IPS-18c (cell line): ENCODE measurements around the gene OR5AC2.
A peak's percentile ranks its signal among the peaks of the same experiment; 100 is the strongest.

Experiments used
- H3K4me3 ChIP-seq: 2 replicates; pipeline ENCODE4 v1.7.0; 2013; ENCODE audit warnings: low read depth, mild to moderate bottlenecking, low read length, moderate library complexity; ENCODE audit not compliant: insufficient read depth
- H3K9me3 ChIP-seq: one replicate; pipeline ENCODE4 v1.6.1; 2013; ENCODE audit warnings: mild to moderate bottlenecking, low read length, moderate library complexity; ENCODE audit not compliant: control insufficient read depth, insufficient read depth

Gene OR5AC2, protein sequence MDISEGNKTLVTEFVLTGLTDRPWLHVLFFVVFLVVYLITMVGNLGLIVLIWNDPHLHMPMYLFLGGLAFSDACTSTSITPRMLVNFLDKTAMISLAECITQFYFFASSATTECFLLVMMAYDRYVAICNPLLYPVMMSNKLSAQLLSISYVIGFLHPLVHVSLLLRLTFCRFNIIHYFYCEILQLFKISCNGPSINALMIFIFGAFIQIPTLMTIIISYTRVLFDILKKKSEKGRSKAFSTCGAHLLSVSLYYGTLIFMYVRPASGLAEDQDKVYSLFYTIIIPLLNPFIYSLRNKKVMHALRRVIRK

DNA sequence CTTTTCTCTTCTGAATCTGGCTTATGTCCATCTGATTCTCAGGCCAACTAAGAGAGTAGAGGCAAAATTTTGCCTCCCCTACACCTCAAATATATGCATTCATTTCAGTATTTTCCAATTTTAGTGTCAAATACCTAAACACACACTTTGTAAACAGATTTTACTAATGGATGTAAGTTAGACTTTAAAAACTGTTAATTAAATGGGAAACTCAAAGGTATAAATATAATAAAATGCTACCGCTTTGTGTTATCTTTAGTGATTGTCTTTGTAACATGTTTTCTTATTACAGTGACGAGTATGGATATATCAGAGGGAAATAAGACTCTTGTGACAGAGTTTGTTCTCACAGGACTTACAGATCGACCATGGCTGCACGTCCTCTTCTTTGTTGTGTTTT is at the start of gene OR5AC2:
Gene OR5AC2, plus strand, starts transcription at position 301 of the 400 bp plus-strand sequence. Its CDS starts 0 bp downstream, at position 301.
- no peak within 1 kb of the TSS for H3K4me3 ChIP-seq
- no peaks in the 10 kb centered on the region for H3K9me3 ChIP-seq

DNA sequence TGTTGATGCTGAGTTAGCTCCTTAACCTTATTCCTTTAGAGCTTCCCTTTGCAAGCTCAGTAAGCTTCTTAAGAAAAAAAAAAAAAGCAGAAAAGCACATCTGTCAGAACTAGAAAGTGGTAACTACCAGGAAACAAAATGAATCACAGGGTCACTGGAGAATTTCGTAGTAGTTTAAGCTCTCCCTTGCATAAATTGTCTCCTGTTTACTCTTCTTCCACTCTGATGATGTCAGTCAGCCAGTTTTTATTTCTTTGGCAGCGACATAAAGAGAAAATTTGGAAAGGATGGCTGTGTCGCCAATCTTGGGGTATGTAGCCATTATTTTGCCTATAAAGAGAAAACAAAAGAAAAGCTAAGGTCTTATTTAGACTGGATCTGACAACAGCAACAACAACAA is 48.7 kb upstream of the OR5AC2 start:
- H3K4me3 ChIP-seq = no peak overlapping the region
- H3K9me3 ChIP-seq = no peaks in the 10 kb centered on the region

- H3K4me3 ChIP-seq = no peak overlapping the region
Measured at GRCh38 chr3:98038876-98039275, 48.1 kb upstream of the OR5AC2 start.

GRCh38 chr3:98039322-98040024 is 47.5 kb upstream of the OR5AC2 start:
- Histone ChIP-seq H3K9me3 (no peaks in the 10 kb centered on the region), H3K4me3 (peak overlapping the region; percentile 39; the same call in 1 of the 2 replicates)

More at GRCh38 chr3:98038876-98039275, 48.1 kb upstream of the OR5AC2 start:
- H3K9me3 ChIP-seq = no peaks in the 10 kb centered on the region

GRCh38 chr3:98041350-98041749 is 45.6 kb upstream of the OR5AC2 start:
- H3K9me3 ChIP-seq = no peaks in the 10 kb centered on the region
- H3K4me3 ChIP-seq = no peak overlapping the region

GRCh38 chr3:98048586-98048985 is 38.4 kb upstream of the OR5AC2 start:
- no peak overlapping the region for H3K4me3 ChIP-seq
- H3K9me3 ChIP-seq = no peaks in the 10 kb centered on the region

DNA sequence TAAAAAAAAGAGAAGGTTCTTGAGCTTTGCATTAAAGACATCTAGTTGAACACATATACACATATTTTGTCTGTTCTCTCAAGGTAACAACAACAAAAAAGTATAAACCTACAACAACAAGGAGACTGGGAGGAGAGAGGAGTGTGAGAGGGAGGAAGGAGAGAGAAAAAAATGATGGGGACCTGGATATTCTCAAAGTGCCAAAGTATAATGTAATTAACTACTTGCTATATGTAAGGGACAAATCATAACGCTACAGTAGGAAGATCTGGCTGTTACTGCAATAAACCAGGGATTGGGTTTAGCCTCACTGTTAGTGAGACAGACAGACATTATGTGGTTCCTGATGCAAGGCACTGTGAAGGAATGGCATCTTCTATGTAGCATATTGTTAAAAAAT is 37.7 kb upstream of the OR5AC2 start:
- no peaks in the 10 kb centered on the region for H3K9me3 ChIP-seq
- no peak overlapping the region for H3K4me3 ChIP-seq

DNA sequence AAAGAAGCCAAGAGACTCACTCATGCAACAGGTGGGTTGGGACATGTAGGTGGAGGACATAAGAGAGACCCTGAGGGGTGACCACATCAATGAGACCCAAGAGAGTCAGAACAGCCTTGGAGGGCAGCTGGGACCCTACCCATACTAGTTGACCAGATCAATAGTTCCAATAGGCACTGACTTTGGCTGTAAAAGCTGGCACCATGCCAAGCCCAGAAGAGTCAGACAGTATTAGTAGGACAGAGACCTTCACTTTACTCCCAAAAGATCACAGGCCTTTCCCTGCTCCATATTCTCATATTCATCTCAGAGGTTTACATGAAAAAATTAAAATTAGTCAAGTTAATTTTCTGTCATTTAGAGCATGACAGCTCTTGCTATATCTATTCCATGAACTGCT is 30.9 kb upstream of the OR5AC2 start:
- no peaks in the 10 kb centered on the region for H3K9me3 ChIP-seq
- no peak overlapping the region for H3K4me3 ChIP-seq

GRCh38 chr3:98057631-98058030 is 29.3 kb upstream of the OR5AC2 start:
- Histone ChIP-seq H3K9me3 (no peaks in the 10 kb centered on the region), H3K4me3 (no peak overlapping the region)

- H3K4me3 ChIP-seq = no peak overlapping the region
- H3K9me3 ChIP-seq = no peaks in the 10 kb centered on the region
Measured at GRCh38 chr3:98058244-98058960, 28.6 kb upstream of the OR5AC2 start.

GRCh38 chr3:98068824-98069223 is 18.1 kb upstream of the OR5AC2 start:
- Histone ChIP-seq H3K4me3 (no peak overlapping the region), H3K9me3 (no peaks in the 10 kb centered on the region)

DNA sequence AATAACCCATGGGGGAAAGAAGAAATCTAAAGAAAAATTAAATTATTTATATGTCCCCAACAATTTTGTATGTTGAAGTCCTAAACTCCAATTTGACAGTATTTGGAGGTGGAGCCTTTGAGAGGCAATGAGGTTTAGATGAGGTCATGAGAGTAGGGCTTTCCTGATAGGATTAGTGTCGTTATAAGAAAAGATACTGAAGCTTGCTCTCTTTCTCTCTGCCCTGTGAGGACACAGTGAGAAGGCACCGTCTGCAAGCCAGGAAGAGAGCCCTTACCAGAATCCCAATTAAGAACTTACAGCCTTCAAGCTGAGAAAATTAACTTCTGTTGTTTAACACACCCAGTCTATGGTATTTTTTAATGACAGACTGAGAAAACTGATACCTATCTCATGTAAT is 16.1 kb upstream of the OR5AC2 start:
- no peaks in the 10 kb centered on the region for H3K9me3 ChIP-seq

GRCh38 chr3:98073486-98073885 is 13.5 kb upstream of the OR5AC2 start:
- Histone ChIP-seq H3K4me3 (no peak overlapping the region), H3K9me3 (no peaks in the 10 kb centered on the region)

More for the DNA sequence above, 16.1 kb upstream of the OR5AC2 start:
- no peak overlapping the region for H3K4me3 ChIP-seq

GRCh38 chr3:98095882-98096281 is 8.9 kb downstream of the OR5AC2 start:
- H3K4me3 ChIP-seq = no peak overlapping the region
- H3K9me3 ChIP-seq = no peaks in the 10 kb centered on the region

DNA sequence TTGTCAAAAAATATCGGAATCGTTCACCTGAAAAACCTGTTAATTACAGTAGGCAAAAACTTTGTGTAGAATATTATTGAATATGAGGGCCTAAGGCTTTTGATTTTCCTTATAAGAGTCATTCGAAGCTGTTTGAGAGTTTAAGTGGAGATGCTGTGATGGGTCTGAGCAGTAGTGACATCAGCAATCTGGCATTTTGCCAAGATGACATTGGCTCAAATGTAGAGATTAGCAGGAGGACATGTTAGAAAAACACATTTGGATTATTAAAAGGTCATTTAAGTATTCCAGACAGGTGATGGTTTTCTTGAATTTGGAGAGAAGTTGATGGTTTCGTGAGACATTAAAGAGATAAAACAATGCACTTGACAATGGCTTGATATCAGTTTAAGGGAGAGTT is 12.9 kb downstream of the OR5AC2 start:
- no peak overlapping the region for H3K4me3 ChIP-seq
- no peaks in the 10 kb centered on the region for H3K9me3 ChIP-seq

GRCh38 chr3:98108162-98108561 is 21.2 kb downstream of the OR5AC2 start:
- Histone ChIP-seq H3K9me3 (peaks cover 8% of the 10 kb centered on the region), H3K4me3 (no peak overlapping the region)

DNA sequence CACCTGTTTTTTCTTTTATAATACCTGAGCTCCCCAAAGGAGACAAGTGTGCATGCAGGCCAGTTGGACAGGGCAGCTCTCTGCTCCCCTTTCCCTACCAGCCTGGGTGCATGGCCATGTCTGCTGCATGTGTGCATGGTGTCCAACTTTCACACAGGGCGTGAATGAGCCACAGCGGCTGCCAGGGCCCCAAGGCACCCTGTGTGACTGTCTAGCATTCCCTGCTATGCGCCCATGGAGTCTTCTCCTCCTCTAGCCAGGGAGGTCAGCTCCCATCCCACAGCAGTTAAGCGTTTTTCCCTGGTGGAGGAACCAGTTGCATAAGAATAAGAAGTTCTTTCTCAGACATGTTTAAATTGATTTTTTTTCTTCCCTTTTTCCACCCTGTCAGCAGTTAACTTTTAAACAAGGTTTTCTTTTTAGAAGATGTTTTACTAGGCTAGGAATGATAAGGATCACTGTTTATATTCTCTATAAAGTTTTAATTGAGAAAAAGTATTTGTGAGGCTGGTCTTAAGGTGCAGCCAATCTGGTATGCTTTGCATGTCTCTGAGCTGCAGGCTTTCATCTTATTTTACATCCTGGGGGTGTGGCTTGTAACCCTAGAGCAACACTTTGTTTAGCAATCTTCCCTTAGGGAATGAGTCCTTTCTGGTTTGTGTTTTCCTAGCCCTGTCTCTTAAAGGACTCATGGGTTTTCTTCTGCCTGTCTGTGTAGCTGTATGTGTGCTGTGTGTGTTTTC is 23.0 kb downstream of the OR5AC2 start:
- peaks cover 8% of the 10 kb centered on the region for H3K9me3 ChIP-seq

More for the DNA sequence above, 23.0 kb downstream of the OR5AC2 start:
- H3K4me3 ChIP-seq = no peak overlapping the region
